Esophagus (tissue), 2 donors: ENCODE measurements around the gene SYNE1. TPM values are rescaled to one million over a fixed set of nuclear protein-coding genes. Genes with fewer than 3 reads are reported as not detected.

Source experiments
- H3K27ac ChIP-seq, 2 donors: one replicate each; pipeline ENCODE4 v1.5.1; 2013; ENCODE audit warnings: low read depth in 2 of 2, mild to moderate bottlenecking in 2 of 2, inconsistent platforms in 1 of 2, low read length in 1 of 2, moderate library complexity in 1 of 2
- H3K27me3 ChIP-seq, 2 donors: one replicate each; pipeline ENCODE4 v1.6.1; 2013; ENCODE audit warnings: low read length in 2 of 2, control low read depth in 1 of 2, mild to moderate bottlenecking in 1 of 2; ENCODE audit not compliant: insufficient read depth in 2 of 2, control insufficient read depth in 1 of 2
- H3K36me3 ChIP-seq, 2 donors: one replicate each; pipeline ENCODE4 v1.6.1; 2013; ENCODE audit warnings: low read length in 1 of 2; ENCODE audit not compliant: control insufficient read depth in 2 of 2, insufficient read depth in 2 of 2
- H3K4me1 ChIP-seq, 2 donors: one replicate each; pipeline ENCODE4 v1.6.1; 2013; ENCODE audit warnings: low read length in 1 of 2; ENCODE audit not compliant: control insufficient read depth in 2 of 2, insufficient read depth in 2 of 2
- H3K4me3 ChIP-seq, 2 donors: one replicate each; pipeline ENCODE4 v1.5.1; 2013; ENCODE audit warnings: low read length in 2 of 2, mild to moderate bottlenecking in 2 of 2, low read depth in 1 of 2, moderate library complexity in 1 of 2
- H3K9me3 ChIP-seq, 2 donors: one replicate each; pipeline ENCODE4 v1.6.1; 2013; ENCODE audit warnings: mild to moderate bottlenecking in 2 of 2, low read depth in 1 of 2, low read length in 1 of 2, moderate library complexity in 1 of 2; ENCODE audit not compliant: control insufficient read depth in 2 of 2, insufficient read depth in 1 of 2
- WGBS, 2 donors: extraction: QIAGEN DNeasy Blood & Tissue Kit; methylation state at CpG; one replicate each; pipeline ENCODE4 v1.1.7; 2013; 5-methylcytosine and 5-hydroxymethylcytosine counted together
- polyA plus RNA-seq, 2 donors: library from polyadenylated mRNA; stranded (reverse); fragments of 200-250 nt; gene quantifications; one replicate each; pipeline ENCODE4 v1.2.3, GENCODE V29; 2013
- donor health status: healthy with polysubstance abuse.
- donor health status: Bipolar disorder and iron deficiency.

SYNE1 gene
- polyA plus RNA-seq, 2 donors, result 5.4 to 7.1 TPM

- Histone ChIP-seq H3K4me1 (peaks cover 0 to 5% of the 10 kb centered on the region in 2 donors), H3K4me3 (no peak overlapping the region), H3K27ac (no peak overlapping the region), H3K36me3 (no peaks in the 10 kb centered on the region), H3K27me3 (no peaks in the 10 kb centered on the region), H3K9me3 (no peaks in the 10 kb centered on the region)
- 70 to 79% methylated on average over 7 of the region's 7 CpGs for WGBS, 2 donors
These were observed 336.6 kb downstream of the SYNE1 start for GRCh38 chr6:152300517-152300916.

GRCh38 chr6:152298848-152299735 lies 338.1 kb downstream of the SYNE1 start:
- Histone ChIP-seq H3K9me3 (no peaks in the 10 kb centered on the region), H3K4me1 (peaks cover 0 to 5% of the 10 kb centered on the region in 2 donors), H3K27me3 (no peaks in the 10 kb centered on the region), H3K4me3 (no peak overlapping the region), H3K36me3 (no peaks in the 10 kb centered on the region), H3K27ac (no peak overlapping the region)
- 64 to 76% methylated on average over 3 of the region's 3 CpGs for WGBS, 2 donors

- H3K36me3 ChIP-seq, result no peaks in the 10 kb centered on the region
- no peak overlapping the region for H3K4me3 ChIP-seq
- H3K9me3 ChIP-seq, result no peaks in the 10 kb centered on the region
- H3K4me1 ChIP-seq, result peaks cover 0 to 5% of the 10 kb centered on the region in 2 donors
- 82 to 85% methylated on average over 3 of the region's 3 CpGs for WGBS, 2 donors
- no peaks in the 10 kb centered on the region for H3K27me3 ChIP-seq
- H3K27ac ChIP-seq, result no peak overlapping the region
These were observed 339.0 kb downstream of the SYNE1 start for GRCh38 chr6:152298055-152298647.

- Histone ChIP-seq H3K4me1 (peaks cover 0 to 2% of the 10 kb centered on the region in 2 donors), H3K9me3 (no peaks in the 10 kb centered on the region), H3K27me3 (no peaks in the 10 kb centered on the region), H3K27ac (no peak overlapping the region), H3K4me3 (no peak overlapping the region), H3K36me3 (no peaks in the 10 kb centered on the region)
- WGBS, 2 donors, result 78 to 83% methylated on average over 3 of the region's 3 CpGs
These were observed 340.4 kb downstream of the SYNE1 start for GRCh38 chr6:152296648-152297376.

GRCh38 chr6:152295920-152296319 lies 341.2 kb downstream of the SYNE1 start:
- Histone ChIP-seq H3K36me3 (no peaks in the 10 kb centered on the region), H3K4me1 (no peaks in the 10 kb centered on the region), H3K27ac (no peak overlapping the region), H3K27me3 (no peaks in the 10 kb centered on the region), H3K4me3 (no peak overlapping the region), H3K9me3 (no peaks in the 10 kb centered on the region)
- WGBS, 2 donors, result 60 to 71% methylated on average over 6 of the region's 6 CpGs

- 79 to 81% methylated on average over 3 of the region's 3 CpGs for WGBS, 2 donors
- Histone ChIP-seq H3K27ac (no peak overlapping the region), H3K4me1 (no peaks in the 10 kb centered on the region)
These were observed 341.8 kb downstream of the SYNE1 start for GRCh38 chr6:152295346-152295745.

GRCh38 chr6:152293404-152293803 lies 343.8 kb downstream of the SYNE1 start:
- Histone ChIP-seq H3K4me1 (no peaks in the 10 kb centered on the region), H3K36me3 (no peaks in the 10 kb centered on the region), H3K27ac (no peak overlapping the region), H3K4me3 (no peak overlapping the region), H3K9me3 (no peaks in the 10 kb centered on the region), H3K27me3 (no peaks in the 10 kb centered on the region)
- 90 to 92% methylated on average over 3 of the region's 3 CpGs for WGBS, 2 donors

More at GRCh38 chr6:152295346-152295745, 341.8 kb downstream of the SYNE1 start:
- Histone ChIP-seq H3K36me3 (no peaks in the 10 kb centered on the region), H3K27me3 (no peaks in the 10 kb centered on the region), H3K9me3 (no peaks in the 10 kb centered on the region), H3K4me3 (no peak overlapping the region)

GRCh38 chr6:152292555-152292954 lies 344.6 kb downstream of the SYNE1 start:
- Histone ChIP-seq H3K27me3 (no peaks in the 10 kb centered on the region), H3K4me1 (no peaks in the 10 kb centered on the region), H3K4me3 (no peak overlapping the region), H3K36me3 (no peaks in the 10 kb centered on the region), H3K9me3 (no peaks in the 10 kb centered on the region), H3K27ac (no peak overlapping the region)
- WGBS, 2 donors, result 82 to 88% methylated on average over 3 of the region's 3 CpGs

- Histone ChIP-seq H3K27ac (no peak overlapping the region), H3K4me1 (no peaks in the 10 kb centered on the region), H3K27me3 (no peaks in the 10 kb centered on the region), H3K9me3 (no peaks in the 10 kb centered on the region), H3K4me3 (no peak overlapping the region), H3K36me3 (no peaks in the 10 kb centered on the region)
These were observed 346.5 kb downstream of the SYNE1 start for GRCh38 chr6:152290693-152291092.
